HG02885 (cell line): ENCODE measurements around the gene SLC9A4.

ENCODE experiments used
- ATAC-seq: cut with Tn5 transposase; IDR thresholded peaks from one replicate; pipeline ENCODE4 v1.9.1; 2021; ENCODE audit warnings: mild to moderate bottlenecking; ENCODE audit not compliant: unreplicated experiment, poor library complexity

Gene SLC9A4, protein sequence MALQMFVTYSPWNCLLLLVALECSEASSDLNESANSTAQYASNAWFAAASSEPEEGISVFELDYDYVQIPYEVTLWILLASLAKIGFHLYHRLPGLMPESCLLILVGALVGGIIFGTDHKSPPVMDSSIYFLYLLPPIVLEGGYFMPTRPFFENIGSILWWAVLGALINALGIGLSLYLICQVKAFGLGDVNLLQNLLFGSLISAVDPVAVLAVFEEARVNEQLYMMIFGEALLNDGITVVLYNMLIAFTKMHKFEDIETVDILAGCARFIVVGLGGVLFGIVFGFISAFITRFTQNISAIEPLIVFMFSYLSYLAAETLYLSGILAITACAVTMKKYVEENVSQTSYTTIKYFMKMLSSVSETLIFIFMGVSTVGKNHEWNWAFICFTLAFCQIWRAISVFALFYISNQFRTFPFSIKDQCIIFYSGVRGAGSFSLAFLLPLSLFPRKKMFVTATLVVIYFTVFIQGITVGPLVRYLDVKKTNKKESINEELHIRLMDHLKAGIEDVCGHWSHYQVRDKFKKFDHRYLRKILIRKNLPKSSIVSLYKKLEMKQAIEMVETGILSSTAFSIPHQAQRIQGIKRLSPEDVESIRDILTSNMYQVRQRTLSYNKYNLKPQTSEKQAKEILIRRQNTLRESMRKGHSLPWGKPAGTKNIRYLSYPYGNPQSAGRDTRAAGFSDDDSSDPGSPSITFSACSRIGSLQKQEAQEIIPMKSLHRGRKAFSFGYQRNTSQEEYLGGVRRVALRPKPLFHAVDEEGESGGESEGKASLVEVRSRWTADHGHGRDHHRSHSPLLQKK

DNA sequence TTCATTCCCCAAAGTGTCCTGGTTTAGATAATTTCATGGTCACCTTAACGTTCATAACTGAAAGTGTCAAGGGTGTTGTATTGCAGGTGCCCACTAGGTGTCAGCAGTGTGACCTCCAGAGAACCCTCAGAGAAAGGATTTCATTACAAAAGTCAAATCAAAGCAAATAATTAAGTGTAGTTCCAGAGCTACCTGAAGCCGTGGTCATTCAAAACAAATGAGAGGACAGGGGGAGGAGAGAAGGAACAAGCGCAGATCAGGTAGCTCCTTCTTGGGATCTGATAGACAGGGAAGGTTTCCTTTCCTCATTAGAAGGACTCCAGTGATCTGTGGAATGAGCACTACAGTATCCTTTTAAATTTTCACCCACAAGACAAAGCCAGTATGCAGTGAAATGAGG, at the start of gene SLC9A4:
SLC9A4 (plus strand) TSS at position 207 of the 400 bp plus-strand sequence. CDS start 534 bp downstream, outside the sequence.
- peak; percentile 79 for ATAC-seq

DNA sequence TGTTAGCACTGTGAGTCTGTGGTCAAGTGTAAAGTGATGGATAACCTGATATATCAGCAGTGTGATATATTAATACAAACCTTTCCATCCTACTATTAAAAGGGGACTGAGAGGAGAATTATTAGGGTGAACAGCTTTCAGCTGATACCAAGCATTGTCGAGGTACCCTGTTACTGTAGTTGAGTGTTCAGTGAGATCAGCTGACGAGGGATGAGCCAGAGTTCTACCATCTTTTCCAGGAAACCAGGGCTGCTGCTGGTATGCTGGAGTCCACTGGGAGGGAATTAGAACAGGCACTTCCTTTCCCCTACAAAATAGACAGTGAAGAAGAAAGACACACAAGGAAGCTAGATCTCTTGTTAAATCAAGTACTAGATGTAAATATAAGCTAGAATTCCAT, 49.7 kb upstream of the SLC9A4 start:
- ATAC-seq, result no peak

DNA sequence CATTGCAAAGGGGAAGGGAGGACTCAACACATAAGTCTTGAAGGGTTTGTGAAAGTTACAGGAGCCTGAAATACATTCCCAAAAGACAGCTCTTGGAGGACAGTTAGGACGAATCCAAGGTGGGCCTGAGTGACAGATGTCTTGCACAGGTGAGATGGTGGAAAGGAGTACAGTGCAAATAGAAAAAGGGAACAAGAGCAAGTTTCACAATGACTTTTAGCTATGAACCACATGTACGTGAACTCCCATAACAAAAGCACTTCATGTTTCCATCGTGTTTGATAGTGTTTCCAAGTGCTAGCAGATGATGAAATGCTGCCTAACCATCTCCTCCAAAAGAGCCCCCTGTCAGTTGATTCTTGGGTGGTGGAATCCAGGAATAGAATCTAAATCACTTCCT, 48.3 kb upstream of the SLC9A4 start:
- peak; percentile 96 for ATAC-seq

DNA sequence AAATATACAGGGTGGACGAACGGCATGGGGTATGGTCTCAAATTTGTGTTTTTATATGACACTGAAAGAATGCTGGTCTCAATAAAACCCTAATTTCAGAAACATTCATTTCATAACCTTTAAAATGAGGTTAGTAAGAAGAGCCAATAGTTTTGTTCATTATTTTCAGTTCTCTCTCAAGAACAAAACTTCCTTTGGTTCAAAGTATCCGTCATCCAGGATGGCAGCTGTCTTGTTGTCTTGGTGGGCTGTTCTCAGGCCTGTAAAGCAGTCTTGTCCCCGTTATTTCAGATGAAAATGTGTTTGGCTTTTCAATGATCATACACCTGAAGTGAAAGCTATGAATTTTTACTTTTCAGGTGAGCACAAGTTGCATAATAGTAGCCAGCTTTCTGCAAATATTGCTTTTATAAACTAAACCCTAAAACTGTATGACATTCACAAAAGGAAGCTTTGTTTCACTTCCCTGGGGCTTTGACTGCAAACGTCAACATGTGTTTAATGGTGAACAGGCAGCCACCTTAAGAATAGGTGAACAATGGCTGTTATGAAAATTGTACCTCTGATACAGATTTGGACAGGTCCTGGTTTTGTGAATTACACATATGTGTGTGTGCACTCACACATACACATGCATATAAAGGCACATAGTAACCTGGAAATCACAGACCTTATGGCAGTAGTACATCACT, 47.4 kb upstream of the SLC9A4 start:
- ATAC-seq, result no peak

DNA sequence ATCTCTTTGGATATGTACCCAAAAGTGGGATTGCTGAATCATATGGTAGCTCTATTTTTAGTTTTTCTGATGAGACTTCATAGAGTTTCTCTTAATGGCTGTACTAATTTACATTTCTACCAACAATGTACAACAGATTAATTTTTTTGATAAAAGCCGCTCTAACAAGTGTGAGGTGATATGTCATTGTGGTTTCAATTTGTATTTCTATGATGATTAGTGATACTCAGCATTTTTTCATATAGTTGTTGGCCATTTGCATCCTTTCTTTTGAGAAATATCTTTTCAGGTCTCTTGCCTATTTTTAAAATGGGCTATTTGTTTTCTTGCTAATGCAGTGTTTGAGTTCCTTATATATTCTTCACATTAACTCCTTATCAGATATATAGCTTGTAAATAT, 45.8 kb upstream of the SLC9A4 start:
- no peak for ATAC-seq

DNA sequence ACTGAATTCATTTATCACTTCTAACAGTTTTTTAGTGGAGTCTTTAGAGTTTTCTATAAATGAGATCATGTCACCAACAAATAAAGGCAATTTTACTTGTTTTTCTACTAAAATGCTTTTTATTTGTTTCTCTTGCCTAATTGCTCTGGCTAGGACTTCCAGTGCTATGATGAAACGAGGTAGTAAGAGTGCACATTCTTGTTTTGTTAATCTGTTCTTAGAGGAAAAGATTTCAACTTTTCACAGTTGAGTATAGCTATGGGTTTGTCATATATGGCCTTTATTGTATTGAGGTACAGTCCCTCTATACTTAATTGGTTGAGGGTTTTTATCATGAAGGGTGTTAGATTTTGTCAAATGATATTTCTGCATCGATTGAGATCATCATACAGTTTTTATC, 44.5 kb upstream of the SLC9A4 start:
- no peak for ATAC-seq

DNA sequence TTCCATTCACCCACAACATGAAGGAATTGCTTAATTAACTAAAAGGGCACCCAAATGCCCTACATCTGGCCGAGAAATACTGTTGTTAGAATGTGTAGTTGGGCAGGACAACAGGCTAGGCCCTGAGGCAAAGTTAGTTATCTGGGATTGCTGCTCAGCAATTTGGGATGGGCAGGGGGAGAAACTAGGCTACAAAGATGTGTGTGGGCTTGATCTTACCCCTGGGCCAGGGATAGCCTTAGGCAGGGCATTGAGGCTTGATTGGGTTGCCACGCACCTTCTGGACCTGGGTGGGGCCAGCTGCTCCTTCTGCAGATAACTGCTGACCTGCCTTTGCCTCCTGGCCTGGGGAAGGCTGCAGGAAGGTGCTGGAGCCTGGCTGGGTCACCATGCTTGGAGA, 40.6 kb upstream of the SLC9A4 start:
- ATAC-seq, result no peak

DNA sequence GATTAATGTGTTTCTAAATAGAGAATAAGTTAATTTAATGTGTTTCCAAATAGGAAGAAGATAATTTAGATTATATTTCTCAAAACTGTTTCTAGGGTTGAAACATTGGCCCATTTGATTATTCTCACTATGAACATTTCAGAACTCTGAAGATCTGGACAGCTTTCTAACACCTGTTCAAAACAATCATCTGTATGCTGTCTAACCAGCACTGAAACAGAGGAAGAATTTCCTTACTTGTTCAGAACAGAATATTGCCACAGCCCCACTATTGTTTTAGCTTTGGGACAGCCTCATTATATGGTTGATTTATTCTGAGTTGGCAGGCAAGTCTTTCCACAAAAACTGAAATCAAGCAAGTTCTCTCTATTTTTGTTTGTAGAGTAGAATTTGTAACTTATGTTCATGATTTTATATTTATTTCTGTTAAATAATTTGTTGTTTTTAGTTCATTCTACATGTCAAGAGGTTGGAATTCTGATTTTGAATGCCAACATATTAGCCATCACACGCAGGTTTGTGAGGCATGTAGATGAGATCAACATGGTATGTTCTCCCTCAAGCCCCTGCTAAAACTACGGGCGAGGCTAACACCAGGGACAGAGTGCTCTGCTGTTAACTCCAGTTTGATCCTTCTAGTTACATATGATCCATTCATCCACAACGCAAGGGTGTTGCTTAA, 38.9 kb upstream of the SLC9A4 start:
- ATAC-seq, result no peak

DNA sequence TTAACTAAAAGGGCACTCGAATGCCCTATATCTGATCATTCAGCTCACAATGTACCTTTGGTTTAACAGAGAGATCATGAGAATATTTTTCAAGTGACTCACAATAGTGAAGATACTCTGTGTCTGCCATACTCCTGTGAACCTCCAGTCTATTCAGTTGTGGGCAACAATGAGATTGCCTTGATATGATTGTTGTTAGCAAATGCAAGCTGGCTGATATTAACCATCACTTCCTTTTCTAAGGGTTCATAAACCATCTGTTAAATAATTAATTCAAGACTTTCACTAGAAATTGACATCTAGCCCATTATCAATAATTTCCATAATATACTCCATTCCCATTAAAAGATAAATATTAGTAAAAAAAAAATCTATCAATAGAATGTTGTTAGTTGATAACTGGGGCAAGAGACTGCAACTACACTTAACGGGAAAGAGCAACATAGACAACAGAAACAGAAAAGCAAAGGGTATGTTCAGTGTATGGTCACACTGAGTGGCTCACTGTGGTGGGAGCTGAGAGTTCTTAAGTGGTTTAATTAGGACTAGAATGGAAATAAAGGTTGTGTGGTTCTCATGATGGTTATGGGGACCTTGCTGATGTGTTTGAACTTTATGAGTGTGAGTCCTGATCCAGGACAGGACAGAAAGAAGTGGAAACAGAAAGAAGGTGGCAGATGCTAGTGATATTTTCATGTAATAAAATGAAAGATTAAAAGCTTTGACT, 38.2 kb upstream of the SLC9A4 start:
- peak; percentile 67 for ATAC-seq

DNA sequence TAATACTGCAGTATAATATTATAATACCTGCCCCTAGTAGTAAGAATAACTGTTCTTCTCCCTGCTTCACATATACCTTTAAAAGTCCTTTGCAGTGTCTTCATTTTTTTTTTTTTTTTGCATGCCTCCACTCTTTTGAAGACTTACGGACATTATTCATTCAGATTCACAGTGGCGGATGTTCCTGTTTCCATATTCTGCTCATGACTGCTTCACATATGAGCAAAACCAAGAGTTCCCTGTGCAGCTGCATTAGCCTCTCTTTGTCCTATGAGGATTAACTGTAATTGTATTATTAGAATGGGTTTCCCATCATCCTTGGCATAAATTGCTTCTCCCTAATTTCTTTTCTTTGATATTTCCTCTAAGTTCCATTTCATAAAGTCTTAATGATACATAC, 37.3 kb upstream of the SLC9A4 start:
- no peak for ATAC-seq

DNA sequence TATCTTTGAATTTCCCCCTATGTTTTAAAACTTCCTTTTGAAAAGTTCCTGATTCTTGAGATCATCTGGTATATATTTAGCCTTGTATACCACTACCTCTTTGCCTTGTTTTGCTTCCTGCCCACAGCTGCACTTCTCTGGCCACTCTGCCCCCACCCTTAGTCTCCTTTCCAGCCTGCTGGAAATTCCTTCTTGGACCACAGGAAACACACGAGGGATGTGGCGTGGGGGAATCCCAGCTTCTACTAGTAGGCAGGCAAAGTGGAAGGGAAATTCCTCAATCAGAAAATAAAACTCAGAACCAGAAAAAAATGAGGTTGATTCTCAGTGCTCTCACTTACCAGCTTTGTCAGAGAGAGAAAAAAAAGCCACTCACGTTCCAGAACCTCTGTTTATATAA, 36.7 kb upstream of the SLC9A4 start:
- ATAC-seq, result peak; percentile 37

DNA sequence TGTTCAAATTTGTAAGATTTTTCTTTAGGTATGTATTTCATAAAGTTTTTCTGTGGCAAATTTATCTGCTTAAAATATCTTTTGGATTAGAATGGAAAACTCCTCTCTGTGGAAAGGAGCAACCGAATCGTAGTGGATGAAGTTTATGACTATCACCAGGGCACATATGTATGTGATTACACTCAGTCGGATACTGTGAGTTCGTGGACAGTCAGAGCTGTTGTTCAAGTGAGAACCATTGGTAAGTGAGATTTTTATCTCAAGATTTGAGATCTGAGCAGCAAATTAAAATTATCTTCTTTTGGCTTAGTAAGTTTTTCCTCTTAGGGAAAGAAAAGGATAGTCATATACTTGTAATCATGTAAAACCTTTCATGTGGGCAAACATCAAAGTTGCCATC, 35.9 kb upstream of the SLC9A4 start:
- no peak for ATAC-seq

DNA sequence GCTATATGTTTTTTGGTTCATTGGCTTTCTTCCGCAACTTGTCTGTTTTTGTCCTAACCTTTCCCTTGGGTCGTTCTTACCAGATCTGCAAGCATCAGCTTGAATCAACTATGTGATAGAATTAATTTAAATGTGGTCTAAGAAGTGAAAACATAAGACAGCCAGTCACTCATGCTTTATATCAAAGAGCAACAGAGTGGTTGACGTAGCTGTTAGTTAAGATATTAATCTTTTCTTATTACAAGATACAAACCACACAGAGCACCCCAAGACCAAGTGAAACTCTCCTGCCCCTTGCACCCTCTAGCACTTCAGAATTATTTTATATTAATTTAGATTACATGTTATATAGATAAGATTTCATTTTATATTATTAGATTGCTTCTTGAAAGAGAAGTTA, 34.9 kb upstream of the SLC9A4 start:
- ATAC-seq, result no peak

DNA sequence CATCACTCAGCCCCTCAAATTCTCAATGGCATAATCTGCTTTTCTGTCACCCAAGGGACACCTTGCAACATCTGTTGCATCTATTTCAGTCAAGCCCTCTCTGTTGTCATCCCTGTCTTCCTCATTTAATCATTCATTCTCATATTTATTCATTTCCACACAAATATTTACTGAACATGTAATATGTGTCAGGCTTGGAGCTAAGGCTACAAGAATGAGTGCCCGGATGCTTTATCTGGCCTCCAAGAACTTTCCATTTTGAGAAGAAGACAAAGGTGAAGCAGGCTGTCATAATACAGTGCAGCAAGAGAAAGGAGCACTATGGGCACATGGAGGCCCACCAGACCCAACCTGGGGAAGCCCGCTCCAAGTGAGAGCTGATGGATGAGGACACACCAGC, 34.4 kb upstream of the SLC9A4 start:
- no peak for ATAC-seq

DNA sequence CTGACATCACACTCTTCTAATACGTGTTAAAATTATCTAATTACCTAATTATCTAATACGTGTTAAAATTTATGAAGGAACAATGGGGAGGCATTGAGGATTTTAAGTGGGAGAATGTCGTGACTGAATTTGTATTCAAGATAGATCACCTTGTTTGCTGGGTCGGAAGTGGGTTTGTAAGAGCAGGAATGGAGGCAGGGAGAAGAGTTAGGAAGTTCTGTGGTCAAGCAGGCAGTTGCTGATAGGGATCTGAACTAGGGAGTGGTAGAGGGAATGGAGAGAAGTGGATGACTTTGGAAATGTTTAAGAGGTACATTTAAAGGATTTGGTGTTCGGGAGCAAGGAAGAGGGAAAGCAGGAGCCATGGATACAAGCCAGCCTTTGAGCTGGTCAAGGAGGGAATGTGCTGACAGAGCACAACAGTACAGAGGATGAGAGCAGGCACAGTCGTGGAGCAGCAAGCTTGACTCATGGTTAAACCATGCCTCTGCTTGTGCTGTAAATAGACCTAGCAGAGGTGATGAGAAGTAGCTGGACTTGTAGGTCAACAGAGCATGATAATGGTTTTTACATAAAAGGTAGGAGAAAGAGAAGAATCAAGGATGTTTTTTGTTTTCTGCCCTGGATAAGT, 33.8 kb upstream of the SLC9A4 start:
- no peak for ATAC-seq

DNA sequence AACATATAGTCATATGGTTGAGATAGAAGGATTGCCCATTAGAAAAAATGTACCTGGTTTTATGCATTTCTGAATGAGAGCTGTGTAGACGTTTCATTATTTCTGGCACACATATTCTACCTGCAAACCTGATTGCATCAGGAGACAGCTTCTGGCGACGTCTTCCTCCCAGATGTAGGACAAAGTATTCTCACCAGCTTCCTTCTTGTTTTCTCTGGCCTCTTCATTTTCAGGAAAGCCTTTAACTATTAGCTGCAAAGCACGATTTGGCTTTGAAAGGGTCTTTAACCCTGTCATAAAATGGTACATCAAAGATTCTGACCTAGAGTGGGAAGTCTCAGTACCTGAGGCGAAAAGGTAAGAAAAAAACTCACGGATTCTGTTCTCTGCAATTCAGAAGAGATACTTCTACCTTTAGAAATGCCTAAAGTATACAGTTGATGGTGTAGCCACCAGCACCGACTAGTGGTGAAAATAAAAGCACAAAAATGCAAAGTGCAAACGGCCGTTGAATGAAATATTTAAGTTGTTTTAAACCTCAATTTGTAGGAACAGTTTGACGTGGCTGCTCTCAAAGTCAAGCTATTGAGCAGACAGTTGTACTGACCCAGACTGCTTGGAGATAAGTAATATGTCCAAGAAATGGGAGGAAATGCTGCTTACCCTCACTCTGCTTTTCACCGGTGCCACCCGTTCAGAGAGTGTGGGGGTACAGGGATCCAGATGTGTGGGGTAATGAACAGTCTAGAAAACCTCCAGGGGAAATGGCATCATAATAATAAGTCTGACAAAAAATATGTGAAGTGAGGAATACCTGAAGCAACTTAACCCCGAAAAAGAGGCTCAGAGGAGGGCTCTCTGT, 29.8 kb upstream of the SLC9A4 start:
- ATAC-seq, result peak; percentile 80

DNA sequence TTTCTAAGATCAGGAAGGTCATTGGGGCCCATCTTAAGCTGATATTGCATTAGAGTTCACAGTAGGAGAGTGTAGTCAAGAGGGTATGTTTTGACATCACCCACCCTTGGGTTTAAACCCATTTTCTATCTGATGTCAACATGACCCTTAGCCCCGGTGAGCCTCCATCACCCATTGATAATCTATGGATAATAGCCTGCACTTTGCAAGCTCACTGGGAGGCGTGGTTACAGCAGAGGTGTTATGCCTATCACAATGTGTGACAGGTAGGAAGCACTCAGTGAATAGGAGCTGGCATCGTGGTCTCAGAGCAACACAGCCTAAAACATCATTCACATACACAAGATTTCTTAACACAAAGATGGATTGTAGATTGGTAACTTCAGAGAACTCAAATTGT, 28.8 kb upstream of the SLC9A4 start:
- no peak for ATAC-seq

DNA sequence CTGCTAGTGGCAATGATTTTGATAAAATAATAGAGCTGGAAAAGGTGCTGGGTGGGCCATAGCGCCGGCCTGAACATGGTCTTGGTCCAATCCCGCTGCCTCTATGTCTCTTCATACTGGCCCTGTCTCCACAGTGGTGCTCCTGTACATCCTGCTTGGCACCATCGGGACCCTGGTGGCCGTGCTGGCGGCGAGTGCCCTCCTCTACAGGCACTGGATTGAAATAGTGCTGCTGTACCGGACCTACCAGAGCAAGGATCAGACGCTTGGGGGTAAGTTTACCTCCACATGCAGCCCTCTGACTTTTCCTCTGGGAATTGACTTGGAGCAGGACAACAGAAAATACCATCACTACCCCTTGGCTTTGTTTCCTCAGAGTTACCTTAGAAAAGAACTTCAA, 26.1 kb upstream of the SLC9A4 start:
- ATAC-seq, result no peak
